ENCODE results near the gene IGSF23. TPM values are rescaled to one million over a fixed set of nuclear protein-coding genes. Genes with fewer than 3 reads are reported as not detected.
"Not testable (repeated sequence)": the region's sequence is repeated elsewhere in the genome, so short reads cannot be mapped to it uniquely, and the experiment has no call there.

The IGSF23 gene
- polyA plus RNA-seq, 4 donors, result 0.55 to 1.7 (median 1.0) TPM

- no peak for DNase-seq (ENCODE audit: low read depth in 4 of 4, low spot score in 3 of 4)
Observed at GRCh38 chr19:44585371-44586133, 27.8 kb upstream of the IGSF23 start.

- no peak for DNase-seq (ENCODE audit: low read depth in 4 of 4, low spot score in 3 of 4)
Observed at GRCh38 chr19:44587963-44588770, 25.2 kb upstream of the IGSF23 start.

GRCh38 chr19:44588771-44589112 lies 24.6 kb upstream of the IGSF23 start:
- no peak for DNase-seq (ENCODE audit: low read depth in 4 of 4, low spot score in 3 of 4)

GRCh38 chr19:44590245-44591059 lies 22.9 kb upstream of the IGSF23 start:
- DNase-seq (ENCODE audit: low read depth in 4 of 4, low spot score in 3 of 4), result no peak

GRCh38 chr19:44591340-44591993 lies 21.9 kb upstream of the IGSF23 start:
- DNase-seq (ENCODE audit: low read depth in 4 of 4, low spot score in 3 of 4), result not testable (repeated sequence)

- no peak for DNase-seq (ENCODE audit: low read depth in 4 of 4, low spot score in 3 of 4)
Observed at GRCh38 chr19:44592451-44592890, 20.9 kb upstream of the IGSF23 start.

GRCh38 chr19:44593294-44593693 lies 20.1 kb upstream of the IGSF23 start:
- DNase-seq (ENCODE audit: low read depth in 4 of 4, low spot score in 3 of 4), result no peak

GRCh38 chr19:44593866-44594266 lies 19.5 kb upstream of the IGSF23 start:
- DNase-seq (ENCODE audit: low read depth in 4 of 4, low spot score in 3 of 4), result not testable (repeated sequence)

GRCh38 chr19:44596428-44597130 lies 16.8 kb upstream of the IGSF23 start:
- DNase-seq (ENCODE audit: low read depth in 4 of 4, low spot score in 3 of 4), result no peak

- no peak for DNase-seq (ENCODE audit: low read depth in 4 of 4, low spot score in 3 of 4)
Observed at GRCh38 chr19:44597131-44597491, 16.3 kb upstream of the IGSF23 start.

- no peak for DNase-seq (ENCODE audit: low read depth in 4 of 4, low spot score in 3 of 4)
Observed at GRCh38 chr19:44598355-44598754, 15.0 kb upstream of the IGSF23 start.

GRCh38 chr19:44598880-44599279 lies 14.5 kb upstream of the IGSF23 start:
- DNase-seq (ENCODE audit: low read depth in 4 of 4, low spot score in 3 of 4), result no peak

- no peak for DNase-seq (ENCODE audit: low read depth in 4 of 4, low spot score in 3 of 4)
Observed at GRCh38 chr19:44600466-44600865, 12.9 kb upstream of the IGSF23 start.

GRCh38 chr19:44602081-44602480 lies 11.3 kb upstream of the IGSF23 start:
- DNase-seq (ENCODE audit: low read depth in 4 of 4, low spot score in 3 of 4), result no peak

GRCh38 chr19:44603201-44603945 lies 10.0 kb upstream of the IGSF23 start:
- no peak for DNase-seq (ENCODE audit: low read depth in 4 of 4, low spot score in 3 of 4)

GRCh38 chr19:44604241-44604640 lies 9.1 kb upstream of the IGSF23 start:
- DNase-seq (ENCODE audit: low read depth in 4 of 4, low spot score in 3 of 4), result no peak

- DNase-seq (ENCODE audit: low read depth in 4 of 4, low spot score in 3 of 4), result no peak
Observed at GRCh38 chr19:44605547-44605946, 7.8 kb upstream of the IGSF23 start.

GRCh38 chr19:44607049-44607448 lies 6.3 kb upstream of the IGSF23 start:
- no peak for DNase-seq (ENCODE audit: low read depth in 4 of 4, low spot score in 3 of 4)

- DNase-seq (ENCODE audit: low read depth in 4 of 4, low spot score in 3 of 4), result no peak
Observed at GRCh38 chr19:44607917-44608316, 5.4 kb upstream of the IGSF23 start.

All from right renal pelvis (tissue), 4 donors.